ENCODE results near the gene ADAMTSL1.

ADAMTSL1 gene

DNA sequence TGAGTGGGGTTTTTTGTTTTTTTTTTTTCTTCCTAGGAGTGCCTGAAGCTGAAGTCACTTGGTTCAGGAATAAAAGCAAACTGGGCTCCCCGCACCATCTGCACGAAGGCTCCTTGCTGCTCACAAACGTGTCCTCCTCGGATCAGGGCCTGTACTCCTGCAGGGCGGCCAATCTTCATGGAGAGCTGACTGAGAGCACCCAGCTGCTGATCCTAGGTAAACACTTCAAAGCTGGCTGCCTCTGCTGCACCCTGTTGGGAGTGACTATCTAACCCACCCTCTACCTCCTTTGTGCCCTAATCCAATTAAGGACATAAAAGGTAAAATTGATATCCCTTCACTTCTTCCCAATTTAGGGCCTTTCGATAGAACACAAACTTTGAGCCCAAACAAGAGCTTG, 352.3 kb downstream of the ADAMTSL1 start:
- in situ Hi-C loops (cut with HindIII; ENCODE audit: low sequenced_read_pairs), result no loop called here
- H3K4me3 ChIP-seq (ENCODE audit: low read depth, low read length), result no peak overlapping the region
- no peak for DNase-seq (ENCODE audit: low read depth)
- TF ChIP-seq, protein P1, sequence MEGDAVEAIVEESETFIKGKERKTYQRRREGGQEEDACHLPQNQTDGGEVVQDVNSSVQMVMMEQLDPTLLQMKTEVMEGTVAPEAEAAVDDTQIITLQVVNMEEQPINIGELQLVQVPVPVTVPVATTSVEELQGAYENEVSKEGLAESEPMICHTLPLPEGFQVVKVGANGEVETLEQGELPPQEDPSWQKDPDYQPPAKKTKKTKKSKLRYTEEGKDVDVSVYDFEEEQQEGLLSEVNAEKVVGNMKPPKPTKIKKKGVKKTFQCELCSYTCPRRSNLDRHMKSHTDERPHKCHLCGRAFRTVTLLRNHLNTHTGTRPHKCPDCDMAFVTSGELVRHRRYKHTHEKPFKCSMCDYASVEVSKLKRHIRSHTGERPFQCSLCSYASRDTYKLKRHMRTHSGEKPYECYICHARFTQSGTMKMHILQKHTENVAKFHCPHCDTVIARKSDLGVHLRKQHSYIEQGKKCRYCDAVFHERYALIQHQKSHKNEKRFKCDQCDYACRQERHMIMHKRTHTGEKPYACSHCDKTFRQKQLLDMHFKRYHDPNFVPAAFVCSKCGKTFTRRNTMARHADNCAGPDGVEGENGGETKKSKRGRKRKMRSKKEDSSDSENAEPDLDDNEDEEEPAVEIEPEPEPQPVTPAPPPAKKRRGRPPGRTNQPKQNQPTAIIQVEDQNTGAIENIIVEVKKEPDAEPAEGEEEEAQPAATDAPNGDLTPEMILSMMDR (IDR thresholded peaks at IDR 0.05; ENCODE audit: low read depth, low read length, missing control alignments), result no peak

DNA sequence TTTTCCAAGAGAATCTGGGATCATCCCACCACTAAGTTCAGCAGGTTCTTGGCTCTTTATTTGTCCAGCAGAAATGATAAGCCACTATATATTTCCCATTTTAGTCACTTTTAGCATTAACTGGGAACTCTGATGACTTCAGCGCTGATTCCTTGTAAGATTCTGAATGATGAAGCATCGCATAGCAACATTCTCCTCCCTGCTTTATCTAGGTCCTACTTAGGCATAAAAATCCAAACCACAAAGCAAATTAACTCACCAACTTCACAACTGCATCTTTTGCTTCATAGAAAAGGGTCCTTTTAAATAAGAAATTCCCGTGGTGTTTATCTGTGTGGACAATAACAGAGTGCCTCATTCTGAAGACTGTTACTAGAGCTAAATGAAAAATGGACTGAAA, 355.1 kb downstream of the ADAMTSL1 start:
- H3K4me3 ChIP-seq (ENCODE audit: low read depth, low read length), result no peak overlapping the region
- in situ Hi-C loops (cut with HindIII; ENCODE audit: low sequenced_read_pairs), result no loop called here
- TF ChIP-seq, protein P1 (IDR thresholded peaks at IDR 0.05; ENCODE audit: low read depth, low read length, missing control alignments), result no peak
- no peak for DNase-seq (ENCODE audit: low read depth)

DNA sequence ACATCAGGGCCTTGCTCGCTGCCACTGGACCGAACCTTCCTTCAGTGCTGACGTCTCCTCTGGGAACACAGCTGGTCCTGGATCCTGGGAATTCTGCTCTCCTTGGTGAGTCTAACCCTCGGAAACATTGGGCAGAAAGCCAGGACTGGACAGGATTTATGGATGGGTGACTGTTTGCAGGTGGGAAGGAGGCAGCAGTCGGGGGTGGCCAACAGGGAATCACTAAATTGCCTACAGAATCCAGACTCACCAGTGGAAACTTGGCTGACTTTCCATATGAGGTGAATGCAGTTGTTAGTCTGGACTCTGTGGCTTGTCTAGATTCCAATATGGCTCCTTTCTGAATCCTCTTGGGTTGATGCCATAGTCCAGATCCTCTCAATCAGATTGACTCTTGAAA, 355.9 kb downstream of the ADAMTSL1 start:
- in situ Hi-C loops (cut with HindIII; ENCODE audit: low sequenced_read_pairs), result no loop called here
- DNase-seq (ENCODE audit: low read depth), result peak; percentile 33
- TF ChIP-seq, protein P1 (IDR thresholded peaks at IDR 0.05; ENCODE audit: low read depth, low read length, missing control alignments), result no peak
- H3K4me3 ChIP-seq (ENCODE audit: low read depth, low read length), result no peak overlapping the region

DNA sequence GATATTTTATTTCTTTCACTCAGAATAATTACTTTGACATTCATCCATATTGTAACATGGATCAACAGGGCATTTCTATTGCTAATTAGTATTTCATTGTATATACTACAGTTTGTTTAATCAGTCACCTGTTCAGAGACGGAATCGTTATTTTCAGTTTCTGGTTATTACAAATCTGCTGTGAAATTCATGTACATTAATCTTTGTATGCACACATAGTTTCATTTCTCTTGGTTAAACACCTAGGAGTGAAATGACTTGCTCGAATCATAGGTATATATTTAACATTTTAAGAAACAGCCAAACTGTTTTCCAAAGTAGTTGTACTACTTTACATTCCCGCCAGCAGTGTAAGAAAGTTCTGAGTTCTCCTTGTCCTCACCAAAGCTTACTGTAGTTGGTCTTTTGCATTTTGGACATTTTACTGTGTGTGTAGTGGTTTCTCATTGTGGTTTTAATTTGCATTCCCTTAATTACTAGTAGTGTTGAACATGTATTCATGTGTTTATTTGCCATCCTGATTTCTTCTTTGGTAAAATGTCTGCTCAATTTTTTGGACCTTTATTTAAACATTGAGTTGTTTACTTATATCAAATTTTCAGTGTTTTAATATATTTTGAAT, 360.9 kb downstream of the ADAMTSL1 start:
- no peak for DNase-seq (ENCODE audit: low read depth)
- H3K4me3 ChIP-seq (ENCODE audit: low read depth, low read length), result no peak overlapping the region
- in situ Hi-C loops (cut with HindIII; ENCODE audit: low sequenced_read_pairs), result no loop called here
- TF ChIP-seq, protein P1 (IDR thresholded peaks at IDR 0.05; ENCODE audit: low read depth, low read length, missing control alignments), result no peak

DNA sequence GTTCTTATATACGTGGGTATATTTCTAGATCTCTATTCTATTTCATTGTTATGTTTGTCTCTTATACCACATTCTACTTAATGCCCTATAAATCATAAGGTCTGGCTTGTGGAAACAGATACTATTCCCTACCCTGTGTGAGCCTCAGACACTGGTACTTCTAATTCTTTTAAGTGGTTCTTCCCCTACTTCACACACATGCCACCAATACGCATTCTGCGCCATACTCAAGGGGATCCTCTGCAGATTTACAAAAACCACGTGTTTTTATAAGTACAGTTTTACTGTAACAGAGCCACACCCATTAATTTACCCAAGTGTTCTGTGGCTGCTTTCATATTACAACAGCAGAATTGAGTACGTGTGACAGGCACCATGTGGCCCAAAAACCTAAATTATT, 363.4 kb downstream of the ADAMTSL1 start:
- in situ Hi-C loops (cut with HindIII; ENCODE audit: low sequenced_read_pairs), result no loop called here
- DNase-seq (ENCODE audit: low read depth), result no peak
- H3K4me3 ChIP-seq (ENCODE audit: low read depth, low read length), result no peak overlapping the region
- TF ChIP-seq, protein P1 (IDR thresholded peaks at IDR 0.05; ENCODE audit: low read depth, low read length, missing control alignments), result no peak

DNA sequence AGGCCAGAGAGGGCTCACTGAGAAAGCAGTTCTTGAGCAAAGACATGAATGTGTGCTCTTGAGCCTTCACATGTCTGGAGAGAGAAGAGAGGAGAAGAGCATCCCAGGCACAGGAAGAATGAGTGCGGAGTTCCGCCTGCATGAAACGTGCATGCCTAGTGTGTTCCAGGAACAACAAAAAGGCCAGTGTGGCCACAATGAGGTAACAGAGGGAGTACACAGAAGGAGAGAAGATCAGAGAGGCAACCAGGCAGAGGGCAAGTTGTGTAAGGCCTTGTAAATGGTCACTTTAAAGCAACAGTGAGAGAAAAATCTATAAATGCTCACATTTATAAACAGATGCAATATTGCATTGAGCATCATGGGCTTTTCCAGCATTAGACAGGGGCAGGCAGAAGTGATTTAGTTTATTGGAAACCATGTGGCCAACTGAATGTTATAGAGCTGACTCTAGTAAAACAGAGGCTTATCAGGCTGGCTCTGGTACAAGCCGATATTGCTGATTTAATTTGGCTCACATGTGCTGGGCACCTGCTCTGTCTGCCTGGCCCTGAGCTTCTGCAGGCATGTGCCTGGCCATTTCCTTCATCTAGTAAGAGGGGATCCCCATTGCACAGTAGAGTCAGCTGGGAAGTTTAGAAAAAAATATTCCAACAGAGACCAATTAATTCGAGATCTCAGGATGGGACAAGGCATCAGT, 373.8 kb downstream of the ADAMTSL1 start:
- no peak overlapping the region for H3K4me3 ChIP-seq (ENCODE audit: low read depth, low read length)
- no peak for DNase-seq (ENCODE audit: low read depth)
- TF ChIP-seq, protein P1 (IDR thresholded peaks at IDR 0.05; ENCODE audit: low read depth, low read length, missing control alignments), result no peak
- in situ Hi-C loops (cut with HindIII; ENCODE audit: low sequenced_read_pairs), result no loop called here
